GM19193 (cell line): ENCODE results near the gene SLC16A7.

ENCODE experiments used
- POLR2A ChIP-seq: IDR thresholded peaks from 4 replicates; pipeline ENCODE4 v1.6.1; 2011; ENCODE audit not compliant: insufficient read depth, insufficient read length; ENCODE audit errors: extremely low read depth

Gene SLC16A7, protein sequence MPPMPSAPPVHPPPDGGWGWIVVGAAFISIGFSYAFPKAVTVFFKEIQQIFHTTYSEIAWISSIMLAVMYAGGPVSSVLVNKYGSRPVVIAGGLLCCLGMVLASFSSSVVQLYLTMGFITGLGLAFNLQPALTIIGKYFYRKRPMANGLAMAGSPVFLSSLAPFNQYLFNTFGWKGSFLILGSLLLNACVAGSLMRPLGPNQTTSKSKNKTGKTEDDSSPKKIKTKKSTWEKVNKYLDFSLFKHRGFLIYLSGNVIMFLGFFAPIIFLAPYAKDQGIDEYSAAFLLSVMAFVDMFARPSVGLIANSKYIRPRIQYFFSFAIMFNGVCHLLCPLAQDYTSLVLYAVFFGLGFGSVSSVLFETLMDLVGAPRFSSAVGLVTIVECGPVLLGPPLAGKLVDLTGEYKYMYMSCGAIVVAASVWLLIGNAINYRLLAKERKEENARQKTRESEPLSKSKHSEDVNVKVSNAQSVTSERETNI

GRCh38 chr12:59595883-59596540, at the start of gene SLC16A7:
Gene SLC16A7 (plus strand): TSS chr12:59596029. CDS start chr12:59704802, 108,773 bp downstream.
- TF ChIP-seq POLR2A = peak; percentile 21

DNA sequence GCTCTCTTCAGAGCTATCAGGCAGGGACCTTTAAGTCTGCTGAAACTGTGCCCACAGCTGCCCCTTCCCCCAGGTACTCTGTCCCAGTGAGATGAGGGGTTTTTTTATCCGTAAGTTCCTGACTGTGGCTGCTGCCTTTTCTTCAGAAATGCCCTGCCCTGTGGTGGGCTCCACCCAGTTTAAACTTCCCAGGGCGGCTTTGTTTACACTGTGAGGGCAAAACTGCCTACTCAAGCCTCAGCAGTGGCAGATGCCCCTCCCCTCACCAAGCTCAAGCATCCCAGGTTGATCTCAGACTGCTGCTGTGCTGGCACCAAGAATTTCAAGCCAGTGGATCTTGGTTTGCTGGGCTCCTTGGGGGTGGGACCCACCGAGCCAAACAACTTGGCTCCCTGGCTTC, 46.9 kb upstream of the SLC16A7 start:
- no peak for TF ChIP-seq POLR2A

GRCh38 chr12:59559696-59560095, 36.1 kb upstream of the SLC16A7 start:
- TF ChIP-seq POLR2A = no peak

DNA sequence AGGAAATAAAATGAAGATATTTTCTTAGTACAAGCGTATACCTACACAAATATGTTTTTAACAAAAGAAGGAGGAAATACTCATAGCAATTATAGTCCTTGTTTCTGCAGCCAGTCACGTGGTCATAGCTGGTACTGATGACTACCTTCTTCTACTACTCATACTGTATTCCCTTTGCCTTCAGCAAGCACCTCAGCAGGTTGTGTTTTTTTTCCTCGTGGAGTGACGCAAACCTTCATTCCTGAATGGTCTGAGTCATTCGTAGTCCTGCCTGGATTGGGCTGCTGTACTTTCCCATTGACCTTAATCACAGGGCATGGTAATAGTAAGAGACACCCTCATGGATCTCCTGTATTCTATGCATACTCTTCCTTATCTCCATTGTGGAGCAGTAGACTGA, 25.7 kb upstream of the SLC16A7 start:
- TF ChIP-seq POLR2A = no peak

GRCh38 chr12:59574406-59574805, 21.4 kb upstream of the SLC16A7 start:
- no peak for TF ChIP-seq POLR2A

DNA sequence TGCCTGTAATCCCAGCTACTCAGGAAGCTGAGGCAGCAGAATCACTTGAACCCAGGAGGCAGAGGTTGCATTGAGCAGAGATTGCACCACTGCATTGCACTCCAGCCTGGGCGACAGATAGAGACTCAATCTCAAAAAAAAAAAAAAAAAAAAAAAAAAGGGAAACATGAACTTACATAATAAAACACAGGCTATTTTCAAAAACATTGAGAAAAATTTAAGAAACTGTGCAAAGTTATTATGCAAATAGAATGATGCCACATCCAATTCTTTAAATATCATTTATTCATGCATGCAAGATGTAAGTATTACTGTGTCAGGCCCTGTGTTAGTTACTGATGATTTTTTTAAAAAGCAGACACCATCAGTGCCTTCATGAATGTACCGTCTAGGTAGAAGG, 20.0 kb upstream of the SLC16A7 start:
- TF ChIP-seq POLR2A = no peak

DNA sequence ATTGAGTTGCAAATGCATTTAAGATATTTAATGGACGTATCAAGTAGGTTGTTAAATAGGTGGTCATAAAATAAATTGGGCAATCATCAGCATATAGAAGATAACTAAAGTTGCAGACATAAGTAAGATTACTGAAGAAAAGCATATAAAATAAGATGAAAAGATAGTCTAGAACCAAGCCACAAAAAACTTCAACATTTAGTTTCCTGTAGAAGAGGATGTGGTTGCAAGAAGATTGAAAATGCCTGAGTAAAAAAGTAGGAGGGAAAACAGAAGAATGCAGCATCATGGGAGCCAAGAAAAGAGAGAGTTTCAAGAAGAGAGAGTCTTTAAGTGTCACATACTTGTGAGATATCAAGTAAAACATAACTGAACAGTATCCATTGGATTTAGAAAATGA, 17.6 kb upstream of the SLC16A7 start:
- no peak for TF ChIP-seq POLR2A

DNA sequence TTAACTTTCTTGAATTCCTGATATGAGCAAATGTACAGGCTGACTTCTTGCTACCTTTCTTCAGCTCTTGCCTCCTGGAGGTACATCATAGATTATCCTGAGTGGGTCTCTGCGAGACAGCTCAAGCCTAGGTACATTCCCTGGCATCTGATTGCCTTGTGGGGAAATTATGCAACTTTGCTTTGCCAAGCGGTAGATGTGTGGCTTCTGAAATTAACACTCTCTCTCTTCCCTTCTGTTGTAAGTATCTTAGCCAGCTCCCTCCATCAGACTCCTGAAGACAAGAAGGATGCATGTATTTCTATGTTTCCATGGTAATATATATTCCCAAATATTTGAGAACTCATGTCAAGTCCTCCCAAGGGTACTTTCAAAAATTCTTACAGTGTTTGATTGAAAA, 16.2 kb upstream of the SLC16A7 start:
- no peak for TF ChIP-seq POLR2A

DNA sequence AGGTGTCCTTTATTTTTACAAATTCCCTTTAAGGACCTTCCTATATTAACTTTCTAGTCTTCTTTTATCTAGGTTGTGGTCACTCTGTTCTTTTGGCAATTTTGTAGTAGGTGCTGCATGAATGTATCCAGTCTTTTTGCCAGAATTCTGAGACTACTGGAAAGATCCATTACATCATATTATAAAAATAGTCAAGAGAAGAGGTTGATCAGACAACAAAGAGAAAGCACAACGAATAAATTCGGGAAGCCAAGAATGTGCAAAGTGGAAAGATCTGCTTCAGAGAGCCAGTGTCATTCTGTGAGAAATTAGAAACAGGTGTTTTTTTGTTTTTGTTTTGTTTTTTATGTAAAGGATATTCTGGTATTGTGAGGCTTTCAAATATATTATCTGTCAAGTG, 15.8 kb upstream of the SLC16A7 start:
- TF ChIP-seq POLR2A = no peak

GRCh38 chr12:59583003-59583712, 12.7 kb upstream of the SLC16A7 start:
- no peak for TF ChIP-seq POLR2A

- no peak for TF ChIP-seq POLR2A
Measured at GRCh38 chr12:59587710-59588109, 8.1 kb upstream of the SLC16A7 start.

DNA sequence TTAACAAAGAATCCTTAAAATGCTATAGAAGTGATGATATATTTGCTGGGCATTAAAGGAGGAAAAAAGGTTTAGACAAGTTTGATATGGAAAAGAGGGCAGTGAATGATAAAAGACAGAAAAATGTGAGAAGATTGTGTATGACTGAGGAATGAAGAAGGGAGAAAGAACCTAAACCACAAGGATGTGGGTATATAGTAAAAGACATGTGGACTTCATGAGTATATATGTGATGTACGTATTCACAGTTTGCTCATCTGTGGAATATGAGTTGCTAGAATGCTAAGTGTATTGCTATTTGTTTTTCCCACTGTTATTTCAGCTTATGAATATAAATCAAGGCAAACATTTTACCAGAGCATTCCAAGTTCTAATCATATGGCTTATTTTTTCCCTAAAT, 2.1 kb upstream of the SLC16A7 start:
- TF ChIP-seq POLR2A = no peak

DNA sequence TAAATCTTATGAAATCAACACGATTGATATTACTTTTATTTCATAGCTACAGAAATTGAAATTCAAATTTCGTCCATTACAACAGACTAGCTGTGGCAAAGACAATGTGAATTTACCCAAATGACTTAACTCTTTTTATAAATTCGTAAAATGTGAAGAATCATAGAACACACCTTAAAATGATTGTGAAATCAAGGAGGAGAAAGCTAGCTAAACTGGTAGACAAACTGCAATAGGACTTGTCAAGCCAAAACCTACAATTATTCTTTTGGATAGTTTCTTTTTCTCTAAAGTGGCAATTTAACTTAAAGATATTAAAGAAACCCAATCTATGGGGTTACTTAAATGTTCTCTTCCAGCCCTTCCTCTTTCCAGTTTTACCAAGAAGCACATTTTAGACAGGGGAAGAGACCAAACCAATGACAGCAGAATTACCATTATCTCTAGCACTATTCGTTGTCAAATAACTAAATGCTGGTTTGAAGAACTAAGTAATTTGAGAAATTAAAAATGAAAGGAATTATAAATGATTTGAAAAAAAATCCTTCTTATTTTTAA, 807 bp upstream of the SLC16A7 start:
- no peak for TF ChIP-seq POLR2A

DNA sequence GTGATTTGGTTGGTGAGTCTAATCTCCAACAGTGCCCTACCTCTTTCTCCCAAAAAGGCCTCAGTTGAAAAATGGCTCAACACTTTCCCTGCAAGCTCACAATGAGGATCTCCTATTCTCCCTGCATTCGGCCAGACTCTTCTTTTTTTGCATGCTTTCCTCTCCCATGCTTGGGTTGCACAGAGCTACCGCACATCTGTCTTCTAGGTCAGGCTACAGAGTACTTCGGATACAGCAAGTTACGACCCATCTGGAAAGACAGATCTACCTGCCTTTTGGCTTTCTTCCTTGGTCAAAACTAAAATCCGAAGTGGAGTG, 305 bp upstream of the SLC16A7 start:
- no peak for TF ChIP-seq POLR2A

DNA sequence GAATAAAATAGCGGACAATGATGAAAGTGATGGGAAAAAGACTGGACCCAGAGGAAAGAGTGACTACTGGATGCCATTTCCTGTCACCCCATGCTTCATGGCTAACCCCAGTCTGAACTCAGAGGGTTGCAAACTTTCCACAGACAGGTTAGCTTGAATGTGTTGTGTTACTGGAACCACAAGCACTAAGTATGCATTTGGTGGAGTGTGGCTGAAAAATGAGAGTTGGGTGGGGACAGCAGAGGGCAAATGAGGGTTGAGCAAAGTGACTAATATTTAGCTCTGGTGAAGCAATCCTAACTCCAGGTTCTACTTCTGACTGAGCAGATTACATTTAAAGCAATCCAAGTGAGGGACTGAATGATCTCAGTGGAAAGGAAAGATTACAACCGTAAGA, 1.6 kb downstream of the SLC16A7 start:
- no peak for TF ChIP-seq POLR2A
